ENCODE measurements around the gene ANO9.
"Not testable (repeated sequence)": the region's sequence is repeated elsewhere in the genome, so short reads cannot be mapped to it uniquely, and the experiment has no call there.

The ANO9 gene

GRCh38 chr11:401196-401595 lies 40.6 kb downstream of the ANO9 start:
- not testable (repeated sequence) for DNase-seq (ENCODE audit: low spot score)

GRCh38 chr11:400241-400689 lies 41.5 kb downstream of the ANO9 start:
- no peak for DNase-seq (ENCODE audit: low spot score)

- no peak for DNase-seq (ENCODE audit: low spot score)
Observed at GRCh38 chr11:399731-400211, 42.0 kb downstream of the ANO9 start.

- DNase-seq (ENCODE audit: low spot score), result no peak
Observed at GRCh38 chr11:398826-399225, 43.0 kb downstream of the ANO9 start.

GRCh38 chr11:396948-397548 lies 44.8 kb downstream of the ANO9 start:
- no peak for DNase-seq (ENCODE audit: low spot score)

GRCh38 chr11:396511-396947 lies 45.3 kb downstream of the ANO9 start:
- no peak for DNase-seq (ENCODE audit: low spot score)

- no peak for DNase-seq (ENCODE audit: low spot score)
Observed at GRCh38 chr11:395866-396265, 45.9 kb downstream of the ANO9 start.

- no peak for DNase-seq (ENCODE audit: low spot score)
Observed at GRCh38 chr11:394858-395655, 46.8 kb downstream of the ANO9 start.

GRCh38 chr11:394034-394857 lies 47.6 kb downstream of the ANO9 start, which contains the start of gene PKP3:
Gene PKP3 (plus strand): TSS chr11:394209. CDS start chr11:394293, 84 bp downstream.
- DNase-seq (ENCODE audit: low spot score), result peak; percentile 91

- DNase-seq (ENCODE audit: low spot score), result peak; percentile 83
Observed at GRCh38 chr11:393219-394033, 48.4 kb downstream of the ANO9 start.

- no peak for DNase-seq (ENCODE audit: low spot score)
Observed at GRCh38 chr11:392102-392777, 49.6 kb downstream of the ANO9 start.

- DNase-seq (ENCODE audit: low spot score), result no peak
Observed at GRCh38 chr11:391117-392017, 50.4 kb downstream of the ANO9 start.

- no peak for DNase-seq (ENCODE audit: low spot score)
Observed at GRCh38 chr11:390175-390574, 51.6 kb downstream of the ANO9 start.

GRCh38 chr11:389369-389768 lies 52.4 kb downstream of the ANO9 start:
- not testable (repeated sequence) for DNase-seq (ENCODE audit: low spot score)

GRCh38 chr11:387193-387793 lies 54.5 kb downstream of the ANO9 start:
- no peak for DNase-seq (ENCODE audit: low spot score)

- no peak for DNase-seq (ENCODE audit: low spot score)
Observed at GRCh38 chr11:386483-386882, 55.3 kb downstream of the ANO9 start.

GRCh38 chr11:385594-386351 lies 56.0 kb downstream of the ANO9 start:
- DNase-seq (ENCODE audit: low spot score), result no peak

- no peak for DNase-seq (ENCODE audit: low spot score)
Observed at GRCh38 chr11:384511-384910, 57.3 kb downstream of the ANO9 start.

- no peak for DNase-seq (ENCODE audit: low spot score)
Observed at GRCh38 chr11:383431-383830, 58.4 kb downstream of the ANO9 start.

Measured in LoVo (cell line).